ENCODE data around the gene SLC38A8.

DNA sequence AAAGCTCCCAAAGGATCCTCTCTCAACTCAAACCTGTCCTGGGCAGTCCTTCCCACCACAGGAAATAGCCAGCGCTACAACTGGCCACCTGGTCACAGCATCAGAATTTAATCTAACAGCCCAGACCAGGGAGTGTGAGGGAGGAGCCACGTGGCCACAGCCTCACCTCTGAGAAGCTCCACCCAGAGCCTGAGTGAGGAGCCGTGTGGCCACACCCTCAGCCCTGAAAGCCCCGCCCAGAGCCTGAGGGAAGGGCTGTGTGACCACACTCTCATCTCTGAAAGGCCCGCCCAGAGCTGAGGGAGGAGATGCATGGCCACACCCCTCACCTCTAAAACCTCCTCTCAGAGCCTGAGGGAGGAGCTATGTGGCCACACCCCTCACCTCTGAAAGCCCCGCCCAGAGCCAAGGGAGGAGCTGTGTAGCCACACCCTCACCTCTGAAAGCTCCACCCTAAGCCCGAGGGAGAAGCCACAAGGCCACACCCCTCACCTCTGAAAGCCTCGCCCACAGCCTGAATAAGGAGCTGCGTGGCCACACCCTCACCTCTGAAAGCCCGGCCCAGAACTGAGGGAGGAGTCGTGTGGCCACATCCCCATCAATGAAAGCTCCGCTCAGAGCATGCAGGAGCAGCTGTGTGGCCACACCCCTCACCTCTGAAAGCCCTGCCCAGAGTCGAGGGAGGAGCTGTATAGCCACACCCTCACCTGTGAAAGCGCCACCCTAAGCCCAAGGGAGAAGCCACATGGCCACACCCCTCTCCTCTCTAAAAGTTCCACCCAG is 28.6 kb downstream of the SLC38A8 start:
- TF ChIP-seq POLR2A (IDR thresholded peaks at IDR 0.05; ENCODE audit: low read depth, low read length) = no peak
- TF ChIP-seq POLR2AphosphoS5 (IDR thresholded peaks at IDR 0.05; ENCODE audit: low read depth, low read length) = no peak

Measured in GM12892 (cell line).